GM19328 (cell line): ENCODE data around the gene OLR1.
A peak's percentile ranks its signal among the peaks of the same experiment; 100 is the strongest.
"Not testable (repeated sequence)": the region's sequence is repeated elsewhere in the genome, so short reads cannot be mapped to it uniquely, and the experiment has no call there.

ENCODE experiments used
- ATAC-seq: cut with Tn5 transposase; IDR thresholded peaks from one replicate; pipeline ENCODE4 v1.9.1; 2021; ENCODE audit warnings: mild to moderate bottlenecking, moderate library complexity; ENCODE audit not compliant: unreplicated experiment

The OLR1 gene

GRCh38 chr12:10171973-10172728, at the start of gene OLR1:
Gene OLR1, minus strand, starts transcription at chr12:10172132. Its CDS starts 55 bp downstream, at chr12:10172077.
- no peak for ATAC-seq

GRCh38 chr12:10220398-10221077, 48.6 kb upstream of the OLR1 start:
- ATAC-seq: no peak

- no peak for ATAC-seq
Observed at GRCh38 chr12:10218021-10218420, 46.1 kb upstream of the OLR1 start.

- not testable (repeated sequence) for ATAC-seq
Observed at GRCh38 chr12:10215946-10216345, 44.0 kb upstream of the OLR1 start.

- ATAC-seq: no peak
Observed at GRCh38 chr12:10215436-10215835, 43.5 kb upstream of the OLR1 start.

GRCh38 chr12:10214895-10215267, 42.9 kb upstream of the OLR1 start:
- ATAC-seq: no peak

GRCh38 chr12:10214136-10214894, 42.4 kb upstream of the OLR1 start:
- no peak for ATAC-seq

GRCh38 chr12:10213168-10214135, 41.5 kb upstream of the OLR1 start:
- peak; percentile 57 for ATAC-seq

- ATAC-seq: peak; percentile 57
Observed at GRCh38 chr12:10212739-10213131, 40.8 kb upstream of the OLR1 start, which contains the start of gene GABARAPL1. Gene GABARAPL1, plus strand, starts transcription at chr12:10212877. Its CDS starts 253 bp downstream, at chr12:10213130.

- peak; percentile 48 for ATAC-seq
Observed at GRCh38 chr12:10211940-10212738, 40.2 kb upstream of the OLR1 start.

- ATAC-seq: no peak
Observed at GRCh38 chr12:10211101-10211939, 39.4 kb upstream of the OLR1 start.

GRCh38 chr12:10210225-10210624, 38.3 kb upstream of the OLR1 start:
- no peak for ATAC-seq

- no peak for ATAC-seq
Observed at GRCh38 chr12:10207136-10207535, 35.2 kb upstream of the OLR1 start.

- ATAC-seq: no peak
Observed at GRCh38 chr12:10205220-10205807, 33.4 kb upstream of the OLR1 start.

GRCh38 chr12:10204495-10204894, 32.6 kb upstream of the OLR1 start:
- not testable (repeated sequence) for ATAC-seq

GRCh38 chr12:10197879-10198278, 25.9 kb upstream of the OLR1 start:
- no peak for ATAC-seq

- peak; percentile 85 for ATAC-seq
Observed at GRCh38 chr12:10196210-10196609, 24.3 kb upstream of the OLR1 start.

GRCh38 chr12:10194160-10194670, 22.3 kb upstream of the OLR1 start:
- no peak for ATAC-seq
